ENCODE results near the gene TTLL6. TPM values are rescaled to one million over a fixed set of nuclear protein-coding genes. Genes with fewer than 3 reads are reported as not detected.

Gene TTLL6
- polyA plus RNA-seq, 1 experiment, result not detected

GRCh38 chr17:48779421-48779820, 37.6 kb downstream of the TTLL6 start:
- Histone ChIP-seq H3K27me3 (ENCODE audit: control insufficient read depth, insufficient read depth, low read length) (peaks cover under 1% of the 10 kb centered on the region; the same call in 1 of the 2 replicates), H3K36me3 (ENCODE audit: control insufficient read depth, insufficient read depth, low read length) (no peaks in the 10 kb centered on the region), H3K4me3 (ENCODE audit: low read depth, low read length) (no peak overlapping the region)
- POLR2A ChIA-PET, result no interaction called here
- DNase-seq (ENCODE audit: low read depth), result no peak
- CTCF ChIA-PET, result interaction anchor here (0.6 to 1.9 kb wide), 3 partner anchors 9 to 97 kb away, joined by 3 to 11 read pairs (median 3); no protein-coding TSS in a partner anchor
- no peak for TF ChIP-seq CTCF (IDR thresholded peaks at IDR 0.05; ENCODE audit: insufficient read depth, low read depth, low read length)

- Histone ChIP-seq H3K27me3 (ENCODE audit: control insufficient read depth, insufficient read depth, low read length) (no peaks in the 10 kb centered on the region; the same call in 1 of the 2 replicates), H3K36me3 (ENCODE audit: control insufficient read depth, insufficient read depth, low read length) (no peaks in the 10 kb centered on the region), H3K4me3 (ENCODE audit: low read depth, low read length) (no peak overlapping the region)
- POLR2A ChIA-PET, result no interaction called here
- no peak for DNase-seq (ENCODE audit: low read depth)
- no peak for TF ChIP-seq CTCF (IDR thresholded peaks at IDR 0.05; ENCODE audit: insufficient read depth, low read depth, low read length)
- CTCF ChIA-PET, result no interaction called here
Measured at GRCh38 chr17:48776602-48777001, 40.4 kb downstream of the TTLL6 start.

- Histone ChIP-seq H3K27me3 (ENCODE audit: control insufficient read depth, insufficient read depth, low read length) (no peaks in the 10 kb centered on the region; the same call in none of the 2 replicates), H3K4me3 (ENCODE audit: low read depth, low read length) (no peak overlapping the region), H3K36me3 (ENCODE audit: control insufficient read depth, insufficient read depth, low read length) (no peaks in the 10 kb centered on the region)
- ChIA-PET CTCF (interaction anchor here (1.0 kb wide), 1 partner anchor 49 kb away, joined by 4 read pairs; no protein-coding TSS in a partner anchor), POLR2A (no interaction called here)
- DNase-seq (ENCODE audit: low read depth), result no peak
- no peak for TF ChIP-seq CTCF (IDR thresholded peaks at IDR 0.05; ENCODE audit: insufficient read depth, low read depth, low read length)
Measured at GRCh38 chr17:48773245-48773644, 43.8 kb downstream of the TTLL6 start.

GRCh38 chr17:48770954-48771353, 46.1 kb downstream of the TTLL6 start:
- no peaks in the 10 kb centered on the region; the same call in none of the 2 replicates for H3K27me3 ChIP-seq (ENCODE audit: control insufficient read depth, insufficient read depth, low read length)
- no peak for DNase-seq (ENCODE audit: low read depth)
- no peak overlapping the region for H3K4me3 ChIP-seq (ENCODE audit: low read depth, low read length)
- no peaks in the 10 kb centered on the region for H3K36me3 ChIP-seq (ENCODE audit: control insufficient read depth, insufficient read depth, low read length)
- CTCF ChIA-PET, result no interaction called here
- no peak for TF ChIP-seq CTCF (IDR thresholded peaks at IDR 0.05; ENCODE audit: insufficient read depth, low read depth, low read length)
- POLR2A ChIA-PET, result no interaction called here

- DNase-seq (ENCODE audit: low read depth), result no peak
- H3K4me3 ChIP-seq (ENCODE audit: low read depth, low read length), result no peak overlapping the region
- ChIA-PET POLR2A (no interaction called here), CTCF (interaction anchor here (1.0 to 3.0 kb wide), 4 partner anchors 45 to 110 kb away, joined by 3 to 19 read pairs (median 4); partner anchors contain the start of gene PRAC2)
- H3K27me3 ChIP-seq (ENCODE audit: control insufficient read depth, insufficient read depth, low read length), result peaks cover 2% of the 10 kb centered on the region
- H3K36me3 ChIP-seq (ENCODE audit: control insufficient read depth, insufficient read depth, low read length), result no peaks in the 10 kb centered on the region
- TF ChIP-seq CTCF (IDR thresholded peaks at IDR 0.05; ENCODE audit: insufficient read depth, low read depth, low read length), result no peak
Measured at GRCh38 chr17:48769009-48769675, 47.9 kb downstream of the TTLL6 start.
